Left ventricle myocardium inferior (tissue), 1 donor: ENCODE data around the gene BIVM. TPM values are rescaled to one million over a fixed set of nuclear protein-coding genes. Genes with fewer than 3 reads are reported as not detected.
A peak's percentile ranks its signal among the peaks of the same experiment; 100 is the strongest.
"Not testable (repeated sequence)": the region's sequence is repeated elsewhere in the genome, so short reads cannot be mapped to it uniquely, and the experiment has no call there.

Experiments
- DNase-seq: peaks from one replicate; pipeline ENCODE4 v3.0.0-alpha.2; 2020
- H3K27ac ChIP-seq: fragments of 200-600 bp; replicated peaks from 2 replicates; pipeline ENCODE4 v1.8.0; 2021
- H3K27me3 ChIP-seq: fragments of 200-600 bp; 2 replicates; pipeline ENCODE4 v1.8.0; 2021; ENCODE audit warnings: low read depth
- H3K36me3 ChIP-seq: fragments of 200-600 bp; 2 replicates; pipeline ENCODE4 v1.8.0; 2021
- H3K4me1 ChIP-seq: fragments of 200-600 bp; 2 replicates; pipeline ENCODE4 v1.8.0; 2021
- H3K4me3 ChIP-seq: fragments of 200-600 bp; 2 replicates; pipeline ENCODE4 v1.8.0; 2021; ENCODE audit warnings: mild to moderate bottlenecking, moderate library complexity
- H3K9me3 ChIP-seq: fragments of 200-600 bp; replicated peaks from 2 replicates; pipeline ENCODE4 v1.8.0; 2021
- CTCF ChIP-seq: fragments of 200-600 bp; IDR thresholded peaks from 2 replicates; pipeline ENCODE4 v1.8.0; 2021; ENCODE audit warnings: antibody characterized with exemption, mild to moderate bottlenecking, borderline replicate concordance
- intact Hi-C: fragments of 100-400 bp; cut with micrococcal nuclease; formaldehyde crosslinking; loops from one replicate; pipeline ENCODE4 v1.11.0; 2022
- total RNA-seq: library from RNA; stranded (reverse); fragmentation: NEBNext Ultra II Directional; extraction: Animal tissue kit (Norgen Biotek cat#: 25700); gene quantifications from one replicate; pipeline ENCODE4 v1.2.1, GENCODE V29; 2021
- donor health status: DM: no; HTN: yes; CAD: no; lungs with severe emphysema.

Gene BIVM
- total RNA-seq, 1 donor from 2014 or later: 37.5 TPM

GRCh38 chr13:102777736-102778135, 21.2 kb upstream of the BIVM start:
- H3K9me3 ChIP-seq: no peaks in the 10 kb centered on the region
- no peak for DNase-seq
- no peaks in the 10 kb centered on the region for H3K27me3 ChIP-seq
- intact Hi-C loops: no loop called here
- H3K27ac ChIP-seq: no peak overlapping the region
- no peak overlapping the region for H3K4me3 ChIP-seq
- no peaks in the 10 kb centered on the region for H3K36me3 ChIP-seq
- TF ChIP-seq CTCF: no peak
- H3K4me1 ChIP-seq: peaks cover 13% of the 10 kb centered on the region

- no peak for TF ChIP-seq CTCF
Observed at GRCh38 chr13:102779436-102780159, 19.3 kb upstream of the BIVM start.

GRCh38 chr13:102780656-102781055, 18.3 kb upstream of the BIVM start:
- peaks cover 15% of the 10 kb centered on the region for H3K4me1 ChIP-seq
- H3K9me3 ChIP-seq, intact Hi-C loops, H3K36me3 ChIP-seq, H3K4me3 ChIP-seq, H3K27ac ChIP-seq, DNase-seq, H3K27me3 ChIP-seq: not testable (repeated sequence)

More at GRCh38 chr13:102779436-102780159, 19.3 kb upstream of the BIVM start:
- Histone ChIP-seq H3K27me3 (no peaks in the 10 kb centered on the region), H3K27ac (no peak overlapping the region), H3K4me3 (no peak overlapping the region), H3K36me3 (no peaks in the 10 kb centered on the region), H3K9me3 (no peaks in the 10 kb centered on the region), H3K4me1 (peaks cover 6% of the 10 kb centered on the region)
- DNase-seq: no peak
- intact Hi-C loops: no loop called here

GRCh38 chr13:102781591-102781990, 17.3 kb upstream of the BIVM start:
- no peaks in the 10 kb centered on the region for H3K9me3 ChIP-seq
- no peaks in the 10 kb centered on the region for H3K27me3 ChIP-seq
- H3K4me3 ChIP-seq: no peak overlapping the region
- H3K36me3 ChIP-seq: no peaks in the 10 kb centered on the region
- H3K27ac ChIP-seq: no peak overlapping the region
- intact Hi-C loops: no loop called here
- peaks cover 15% of the 10 kb centered on the region for H3K4me1 ChIP-seq
- no peak for TF ChIP-seq CTCF
- DNase-seq: no peak

GRCh38 chr13:102784483-102784882, 14.4 kb upstream of the BIVM start:
- intact Hi-C loops: no loop called here
- DNase-seq: no peak
- no peaks in the 10 kb centered on the region for H3K9me3 ChIP-seq
- no peak overlapping the region for H3K4me3 ChIP-seq
- no peak for TF ChIP-seq CTCF
- peaks cover 15% of the 10 kb centered on the region for H3K4me1 ChIP-seq
- H3K27ac ChIP-seq: peak overlapping the region; percentile 81
- no peaks in the 10 kb centered on the region for H3K27me3 ChIP-seq
- H3K36me3 ChIP-seq: peaks cover 22% of the 10 kb centered on the region

GRCh38 chr13:102788683-102789082, 10.2 kb upstream of the BIVM start:
- no peak for TF ChIP-seq CTCF
- H3K27me3 ChIP-seq: no peaks in the 10 kb centered on the region
- H3K9me3 ChIP-seq: no peaks in the 10 kb centered on the region
- peaks cover 15% of the 10 kb centered on the region for H3K4me1 ChIP-seq
- no peak overlapping the region for H3K4me3 ChIP-seq
- H3K27ac ChIP-seq: no peak overlapping the region
- intact Hi-C loops: no loop called here
- DNase-seq: no peak
- peaks cover 50% of the 10 kb centered on the region for H3K36me3 ChIP-seq
